HepG2 (cell line): ENCODE measurements around the gene AP3D1. TPM values are rescaled to one million over a fixed set of nuclear protein-coding genes. Genes with fewer than 3 reads are reported as not detected.

Experiments used
- ATAC-seq: fragments of 200-7000 bp; cut with Tn5 transposase; 3 replicates; pipeline ENCODE4 v1.9.1; 2020; ENCODE audit warnings: mild to moderate bottlenecking, moderate library complexity
- BruUV-seq: library from RNA; stranded (reverse); fragments of 400-500 nt; replicated peaks from 2 replicates; lab custom pipeline; 2021; lab: Mats Ljungman, UMichigan
- CTCF ChIA-PET: fragments of 300-600 bp; formaldehyde crosslinking; extraction: SDS; loops from one replicate; lab custom pipeline; 2021; ENCODE audit warnings: low total read pairs, inconsistent platforms, low intra/inter-chr PET ratio; lab: Yijun Ruan, JAX
- POLR2A ChIA-PET: fragments of 350-600 bp; sonication (Branson Sonifier 250); formaldehyde crosslinking; loops from one replicate; lab custom pipeline; 2020; ENCODE audit warnings: antibody characterized with exemption, inconsistent platforms; lab: Yijun Ruan, JAX
- DNase-seq: peaks from one replicate; pipeline ENCODE4 v3.0.0-alpha.2; 2015; ENCODE audit warnings: low spot score
- FAIRE-seq: peaks from 3 replicates; lab custom pipeline; 2011; peaks lifted over from hg19 to GRCh38; lab: Jason Lieb, UNC
- H2AFZ ChIP-seq: one replicate; pipeline ENCODE4 v1.6.1; 2011; ENCODE audit warnings: low read length, inconsistent platforms
- H3K27ac ChIP-seq: fragments of 300-600 bp; 3 replicates; pipeline ENCODE4 v1.8.0; 2011; ENCODE audit warnings: mixed run types, mild to moderate bottlenecking, mixed read lengths, low read length, inconsistent platforms; ENCODE audit not compliant: insufficient read depth; ENCODE audit errors: extremely low read length
- H3K27me3 ChIP-seq, 2 experiments: fragments of 200-600 bp in 1 of 2; 2 replicates in 1 of 2; 3 replicates in 1 of 2; pipeline versions ENCODE4 v1.6.0 to v1.8.0; 2011; ENCODE audit warnings: low read length in 2 of 2, mild to moderate bottlenecking in 2 of 2, moderate library complexity in 2 of 2, inconsistent platforms in 1 of 2; ENCODE audit not compliant: insufficient read depth in 2 of 2, control insufficient read depth in 1 of 2
- H3K36me3 ChIP-seq, 2 experiments: fragments of 200-600 bp in 1 of 2; replicated peaks in 1 of 2; 2 replicates in 1 of 2; 3 replicates in 1 of 2; pipeline versions ENCODE4 v1.5.1 to v1.8.0; 2011; ENCODE audit warnings: low read length in 2 of 2, inconsistent platforms in 1 of 2; ENCODE audit not compliant: insufficient read depth in 2 of 2, control insufficient read depth in 1 of 2
- H3K4me1 ChIP-seq: 2 replicates; pipeline ENCODE4 v1.5.1; 2012; ENCODE audit warnings: low read length, inconsistent platforms; ENCODE audit not compliant: insufficient read depth
- H3K4me2 ChIP-seq: 2 replicates; pipeline ENCODE4 v1.6.0; 2011; ENCODE audit warnings: low read depth, low read length, inconsistent platforms
- H3K4me3 ChIP-seq, 3 experiments: fragments of 200-600 bp in 1 of 3; sonication (generic), shearing (Covaris generic) in 1 of 3; replicated peaks in 1 of 3; 2 replicates each; pipeline ENCODE4 v1.5.1; 2011 to 2016; ENCODE audit warnings: low read length in 3 of 3, inconsistent platforms in 2 of 3, low read depth in 2 of 3, mild to moderate bottlenecking in 2 of 3, control low read depth in 1 of 3, mixed read lengths in 1 of 3; ENCODE audit not compliant: insufficient read depth in 1 of 3
- H3K79me2 ChIP-seq: one replicate; pipeline ENCODE4 v1.6.1; 2011; ENCODE audit warnings: low read length, inconsistent platforms; ENCODE audit not compliant: insufficient read depth
- H3K9ac ChIP-seq: 2 replicates; pipeline ENCODE4 v1.6.0; 2011; ENCODE audit warnings: mild to moderate bottlenecking, low read depth, low read length, inconsistent platforms; ENCODE audit not compliant: insufficient read depth
- H3K9me3 ChIP-seq: 2 replicates; pipeline ENCODE4 v1.5.1; 2012; ENCODE audit warnings: mild to moderate bottlenecking, low read length
- H4K20me1 ChIP-seq: 2 replicates; pipeline ENCODE4 v1.6.0; 2011; ENCODE audit warnings: inconsistent platforms, mild to moderate bottlenecking, low read length, moderate library complexity; ENCODE audit not compliant: insufficient read depth
- ATF3 ChIP-seq: sonication (generic); formaldehyde crosslinking; IDR thresholded peaks from 2 replicates; pipeline ENCODE4 v1.4.0; 2020; ENCODE audit warnings: missing genetic modification reagents
- CTCF ChIP-seq: sonication (generic); formaldehyde crosslinking; IDR thresholded peaks from 2 replicates; pipeline ENCODE4 v1.5.0; 2020; ENCODE audit warnings: mild to moderate bottlenecking, missing genetic modification reagents, moderate library complexity
- DR1 ChIP-seq: sonication (generic); formaldehyde crosslinking; IDR thresholded peaks from 2 replicates; pipeline ENCODE4 v1.8.0; 2021; ENCODE audit warnings: mild to moderate bottlenecking, missing genetic modification reagents, inconsistent platforms
- HBP1 ChIP-seq: IDR thresholded peaks from 2 replicates; pipeline ENCODE4 v1.6.1; 2016; ENCODE audit warnings: low read depth, control low read depth
- HNF4A ChIP-seq: sonication (generic); formaldehyde crosslinking; IDR thresholded peaks from 2 replicates; pipeline ENCODE4 v1.4.0; 2020; ENCODE audit warnings: missing genetic modification reagents
- IRX3 ChIP-seq: sonication (generic); formaldehyde crosslinking; IDR thresholded peaks from 2 replicates; pipeline ENCODE4 v1.8.1; 2023; ENCODE audit warnings: mild to moderate bottlenecking, low read depth, missing genetic modification reagents, borderline replicate concordance
- KDM3A ChIP-seq: IDR thresholded peaks from 2 replicates; pipeline ENCODE4 v1.6.1; 2018; ENCODE audit warnings: low read depth, missing compliant biosample characterization
- MEIS2 ChIP-seq: sonication (generic); formaldehyde crosslinking; IDR thresholded peaks from 2 replicates; pipeline ENCODE4 v1.9.0; 2021; ENCODE audit warnings: mild to moderate bottlenecking, missing genetic modification reagents
- ZBTB1 ChIP-seq: sonication (generic); formaldehyde crosslinking; IDR thresholded peaks from 2 replicates; pipeline ENCODE4 v1.4.0; 2020; ENCODE audit warnings: missing genetic modification reagents, borderline replicate concordance
- ZBTB7A ChIP-seq: sonication (generic); formaldehyde crosslinking; IDR thresholded peaks from 2 replicates; pipeline ENCODE4 v1.8.0; 2022; ENCODE audit warnings: mild to moderate bottlenecking, missing genetic modification reagents
- ZFP1 ChIP-seq: IDR thresholded peaks from 2 replicates; pipeline ENCODE4 v1.6.1; 2016
- ZNF180 ChIP-seq: sonication (generic); formaldehyde crosslinking; IDR thresholded peaks from 2 replicates; pipeline ENCODE4 v1.4.0; 2020; ENCODE audit warnings: low read depth, missing genetic modification reagents, borderline replicate concordance
- ZNF414 ChIP-seq: sonication (generic); formaldehyde crosslinking; IDR thresholded peaks from 2 replicates; pipeline ENCODE4 v1.5.0; 2020; ENCODE audit warnings: missing genetic modification reagents
- ZNF572 ChIP-seq: sonication (generic); formaldehyde crosslinking; IDR thresholded peaks from 2 replicates; pipeline ENCODE4 v1.5.1; 2020; ENCODE audit warnings: mild to moderate bottlenecking, missing genetic modification reagents
- ZZZ3 ChIP-seq: sonication (generic); formaldehyde crosslinking; IDR thresholded peaks from 2 replicates; pipeline ENCODE4 v1.4.0; 2020; ENCODE audit warnings: missing genetic modification reagents, mild to moderate bottlenecking, borderline replicate concordance
- WGBS: methylation state at CpG from one replicate; pipeline ENCODE4 v1.1.6; 2017; ENCODE audit warnings: low lambda C conversion rate; 5-methylcytosine and 5-hydroxymethylcytosine counted together
- in situ Hi-C: cut with HindIII; loops from 2 replicates; pipeline ENCODE4 v1.10.0; 2017; ENCODE audit warnings: low pct_unique_long_range_greater_than_20kb; ENCODE audit not compliant: extremely low pct_ligation_motif_present
- intact Hi-C: fragments of 100-400 bp; cut with micrococcal nuclease; formaldehyde crosslinking; loops from one replicate; pipeline ENCODE4 v1.10.0; 2022; ENCODE audit not compliant: unreplicated experiment
- polyA plus RNA-seq, 8 experiments: library from polyadenylated mRNA; depleted of rRNA in 3 of 8; stranded (reverse) in 7 of 8; unstranded in 1 of 8; fragments of >200 nt; fragmentation: Illumina TruSeq in 4 of 8; extraction: Trizol in 4 of 8; gene quantifications; 2 replicates each; pipeline versions ENCODE4 v1.2.1 to v1.2.3, GENCODE V29; 2011 to 2016; ENCODE audit warnings: low read depth in 4 of 8, missing spikeins in 1 of 8, mixed read lengths in 1 of 8; ENCODE audit not compliant: insufficient read depth in 1 of 8
- total RNA-seq, 5 experiments: library from RNA; depleted of rRNA; stranded (reverse); fragments of >200 nt; fragmentation: Illumina TruSeq; extraction: Trizol; gene quantifications; 2 replicates each; pipeline ENCODE4 v1.2.3, GENCODE V29; 2016; ENCODE audit warnings: low read depth in 1 of 5

Gene AP3D1
- total and polyA plus RNA-seq, 2 of the 13 experiments (the other 11 are each of a cell fraction or from before 2014, with no cell fraction given): 68.0 to 82.6 TPM

GRCh38 chr19:2070436-2070827 is 80.9 kb downstream of the AP3D1 start (continued):
- TF ChIP-seq KDM3A (CRISPR knock-in tag) (no peak), ZBTB7A (CRISPR knock-in tag) (no peak), MEIS2 (CRISPR knock-in tag) (no peak), CTCF (CRISPR knock-in tag) (no peak), ZNF572 (CRISPR knock-in tag) (no peak), DR1 (CRISPR knock-in tag) (no peak), ATF3 (no peak)

GRCh38 chr19:2064788-2065524 is 86.4 kb downstream of the AP3D1 start:
- ChIA-PET POLR2A (interaction anchor here (1.0 to 1.6 kb wide), 5 partner anchors 9 to 167 kb away, joined by 3 to 6 read pairs (median 4); no protein-coding TSS in a partner anchor), CTCF (interaction anchor here (1.3 kb wide), 1 partner anchor 45 kb away, joined by 5 read pairs; no protein-coding TSS in a partner anchor)
- Histone ChIP-seq H3K4me2 (peak overlapping the region; percentile 94), H3K4me1 (peaks cover 72% of the 10 kb centered on the region), H4K20me1 (no peaks in the 10 kb centered on the region), H2AFZ (peak overlapping the region; percentile 16), H3K36me3 (no peaks in the 10 kb centered on the region), H3K27me3 (no peaks in the 10 kb centered on the region; a peak in 1 of 5 replicates), H3K9me3 (no peaks in the 10 kb centered on the region), H3K4me3 (peak overlapping the region; percentile 13 to 72 (median 59)), H3K79me2 (no peaks in the 10 kb centered on the region), H3K9ac (peak overlapping the region; percentile 58), H3K27ac (peak overlapping the region; percentile 4)
- WGBS: 12% methylated on average over 11 of the region's 38 CpGs
- FAIRE-seq (no peak), ATAC-seq (peak; percentile 1; the same call in 1 of the 3 replicates), DNase-seq (no peak)
- intact Hi-C loops: loop anchor here (5.0 kb wide), 1 partner anchor 138 kb away; no protein-coding TSS in a partner anchor
- no TSS peak for BruUV-seq
- in situ Hi-C loops: loop anchor here (5.0 to 10.0 kb wide), 2 partner anchors 43 to 130 kb away; no protein-coding TSS in a partner anchor
- TF ChIP-seq ZNF180 (no peak), HBP1 (CRISPR knock-in tag) (no peak), IRX3 (no peak), ZNF414 (CRISPR knock-in tag) (no peak), HNF4A (CRISPR knock-in tag) (0 out of 2 replicates have a peak, but pooled peaks have one; percentile 8), ZZZ3 (CRISPR knock-in tag) (no peak), ZBTB1 (CRISPR knock-in tag) (no peak), ZFP1 (CRISPR knock-in tag) (no peak)
